A204.1 (cell line): ENCODE results near the gene PKD1L1.
"Not testable (repeated sequence)": the region's sequence is repeated elsewhere in the genome, so short reads cannot be mapped to it uniquely, and the experiment has no call there.

ENCODE experiments used
- FAIRE-seq: peaks from 2 replicates; lab custom pipeline; 2012; peaks lifted over from hg19 to GRCh38; lab: Jason Lieb, UNC

The PKD1L1 gene

GRCh38 chr7:47794016-47794415 lies 154.2 kb downstream of the PKD1L1 start:
- no peak for FAIRE-seq

- not testable (repeated sequence) for FAIRE-seq
Observed at GRCh38 chr7:47793186-47793585, 155.1 kb downstream of the PKD1L1 start.

GRCh38 chr7:47792521-47793121 lies 155.6 kb downstream of the PKD1L1 start:
- FAIRE-seq: peak; percentile 64

- no peak for FAIRE-seq
Observed at GRCh38 chr7:47791682-47792081, 156.6 kb downstream of the PKD1L1 start.

- peak; percentile 27 for FAIRE-seq
Observed at GRCh38 chr7:47788083-47788482, 160.2 kb downstream of the PKD1L1 start.

GRCh38 chr7:47787249-47788069 lies 160.8 kb downstream of the PKD1L1 start:
- no peak for FAIRE-seq

- FAIRE-seq: peak; percentile 93
Observed at GRCh38 chr7:47786557-47787248, 161.6 kb downstream of the PKD1L1 start.

- no peak for FAIRE-seq
Observed at GRCh38 chr7:47785923-47786556, 162.2 kb downstream of the PKD1L1 start.

GRCh38 chr7:47783456-47784223 lies 164.6 kb downstream of the PKD1L1 start:
- no peak for FAIRE-seq

GRCh38 chr7:47782792-47783191 lies 165.5 kb downstream of the PKD1L1 start:
- no peak for FAIRE-seq

- no peak for FAIRE-seq
Observed at GRCh38 chr7:47782022-47782421, 166.2 kb downstream of the PKD1L1 start.

- no peak for FAIRE-seq
Observed at GRCh38 chr7:47780555-47780954, 167.7 kb downstream of the PKD1L1 start.

GRCh38 chr7:47779341-47779771 lies 168.9 kb downstream of the PKD1L1 start:
- FAIRE-seq: no peak

GRCh38 chr7:47778153-47778661 lies 170.1 kb downstream of the PKD1L1 start:
- no peak for FAIRE-seq

- no peak for FAIRE-seq
Observed at GRCh38 chr7:47777531-47778152, 170.6 kb downstream of the PKD1L1 start.

- FAIRE-seq: no peak
Observed at GRCh38 chr7:47776335-47776734, 171.9 kb downstream of the PKD1L1 start.

GRCh38 chr7:47775238-47775637 lies 173.0 kb downstream of the PKD1L1 start:
- FAIRE-seq: no peak

- no peak for FAIRE-seq
Observed at GRCh38 chr7:47772492-47772891, 175.8 kb downstream of the PKD1L1 start.

- no peak for FAIRE-seq
Observed at GRCh38 chr7:47771990-47772360, 176.3 kb downstream of the PKD1L1 start.

GRCh38 chr7:47771336-47771989 lies 176.8 kb downstream of the PKD1L1 start:
- FAIRE-seq: peak; percentile 94

- FAIRE-seq: no peak
Observed at GRCh38 chr7:47766126-47766525, 182.1 kb downstream of the PKD1L1 start.
